Activated gamma-delta T cell treated with Interleukin-2 at 50 U/mL for 16 hours (primary cell): Measurements from ENCODE around the gene PRR9.

ENCODE experiments used
- DNase-seq: peaks from one replicate; pipeline ENCODE4 v3.0.0-alpha.2; 2020

The PRR9 gene

DNA sequence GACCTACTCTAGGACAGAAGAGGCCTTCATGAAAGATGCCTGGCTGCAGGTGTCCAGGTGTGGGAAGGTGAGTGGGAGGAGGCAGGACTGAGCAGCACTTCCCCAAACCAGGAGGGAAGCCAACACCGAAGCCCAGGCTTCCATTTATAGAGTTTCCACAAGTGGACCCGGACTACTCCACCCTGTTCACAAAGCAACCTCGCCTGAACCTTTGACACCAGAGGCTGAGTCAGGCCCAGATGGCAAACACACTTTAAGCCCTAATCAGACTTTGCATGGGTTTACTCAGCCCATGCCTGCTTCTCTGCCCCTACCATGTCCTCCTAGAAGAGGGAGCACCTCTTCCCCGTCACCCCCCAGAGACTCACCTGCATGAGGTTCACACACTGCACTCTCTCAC is 14.0 kb downstream of the PRR9 start:
- no peak for DNase-seq

DNA sequence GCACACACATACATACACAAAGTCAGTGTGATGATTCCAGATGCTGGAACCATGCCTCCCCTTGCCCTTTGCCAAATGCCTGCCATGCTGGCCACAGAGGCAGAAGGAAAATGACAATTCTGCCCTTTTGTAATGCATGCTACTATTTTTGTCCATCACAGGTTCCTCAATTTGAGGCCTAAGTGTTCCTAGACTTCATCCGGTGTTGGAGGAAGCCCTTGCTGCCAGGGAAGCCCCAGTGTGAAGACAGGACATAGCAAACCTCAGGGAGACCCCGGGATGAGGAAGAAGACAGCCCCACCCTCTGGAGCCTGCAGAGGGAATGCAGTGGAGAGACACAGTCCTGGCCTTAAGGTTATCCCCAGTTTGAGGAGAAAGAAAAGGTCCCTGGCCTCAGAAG is 14.4 kb downstream of the PRR9 start:
- no peak for DNase-seq

DNA sequence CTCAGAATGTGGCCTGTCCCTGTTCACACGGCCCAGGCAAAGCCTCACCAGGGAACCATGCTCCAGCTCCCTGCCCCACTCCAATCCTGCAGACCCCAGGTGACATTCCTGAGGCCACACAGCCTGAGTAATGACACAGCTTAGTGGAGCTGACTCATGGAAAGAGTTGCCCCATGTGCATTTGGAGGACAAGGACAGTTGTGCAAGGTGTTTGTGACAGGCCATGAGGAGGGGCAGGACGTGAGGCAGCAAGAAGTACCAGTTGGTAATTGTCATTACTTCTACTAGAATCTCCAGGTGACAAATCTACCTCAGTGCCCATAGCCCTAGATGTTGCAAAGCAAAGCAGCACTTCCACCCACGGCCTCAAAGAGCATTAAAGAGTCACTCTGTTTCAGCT is 15.2 kb downstream of the PRR9 start:
- no peak for DNase-seq

DNA sequence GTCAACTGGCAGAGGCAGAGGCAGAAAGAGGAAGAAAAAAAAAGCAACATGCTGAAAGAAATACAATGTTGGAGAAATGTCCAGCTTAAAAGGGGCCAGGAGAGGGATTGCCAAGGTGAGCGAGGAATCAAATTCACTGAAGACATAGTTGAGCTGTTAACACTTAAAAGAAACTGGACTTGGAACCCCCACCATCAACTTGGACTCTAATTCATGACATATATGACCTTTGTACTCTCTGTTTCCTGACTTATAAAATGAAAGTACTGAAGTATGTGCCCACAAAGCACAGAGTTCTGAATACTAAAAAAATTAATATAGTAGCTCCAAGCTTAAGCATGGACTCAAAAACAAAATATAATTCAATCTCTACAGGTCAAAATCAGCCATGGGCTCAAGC is 16.1 kb downstream of the PRR9 start:
- DNase-seq = no peak

- no peak for DNase-seq
Measured at GRCh38 chr1:153238527-153238926, 21.1 kb downstream of the PRR9 start.

DNA sequence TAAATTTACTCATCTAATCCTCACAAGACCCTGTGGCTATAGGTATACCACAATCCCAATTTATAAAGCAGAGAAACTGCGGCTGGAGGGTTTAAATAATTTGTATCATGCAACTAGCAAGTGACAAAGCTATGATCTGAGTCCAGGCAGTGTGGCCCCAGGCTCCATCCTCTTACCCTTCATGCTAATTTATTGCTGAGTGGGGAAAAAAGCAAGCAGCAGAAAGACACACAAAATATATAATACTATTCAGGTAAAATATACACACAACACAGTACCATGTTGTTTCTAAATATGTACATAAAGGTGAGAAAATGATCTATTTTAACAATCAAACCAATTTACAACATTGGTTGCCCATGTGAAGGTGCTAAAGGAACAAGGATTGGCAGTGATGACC is 24.8 kb downstream of the PRR9 start:
- DNase-seq = no peak

GRCh38 chr1:153245466-153245865 is 28.1 kb downstream of the PRR9 start:
- no peak for DNase-seq

- no peak for DNase-seq
Measured at GRCh38 chr1:153246018-153246417, 28.6 kb downstream of the PRR9 start.

GRCh38 chr1:153246825-153247224 is 29.4 kb downstream of the PRR9 start:
- DNase-seq = no peak

DNA sequence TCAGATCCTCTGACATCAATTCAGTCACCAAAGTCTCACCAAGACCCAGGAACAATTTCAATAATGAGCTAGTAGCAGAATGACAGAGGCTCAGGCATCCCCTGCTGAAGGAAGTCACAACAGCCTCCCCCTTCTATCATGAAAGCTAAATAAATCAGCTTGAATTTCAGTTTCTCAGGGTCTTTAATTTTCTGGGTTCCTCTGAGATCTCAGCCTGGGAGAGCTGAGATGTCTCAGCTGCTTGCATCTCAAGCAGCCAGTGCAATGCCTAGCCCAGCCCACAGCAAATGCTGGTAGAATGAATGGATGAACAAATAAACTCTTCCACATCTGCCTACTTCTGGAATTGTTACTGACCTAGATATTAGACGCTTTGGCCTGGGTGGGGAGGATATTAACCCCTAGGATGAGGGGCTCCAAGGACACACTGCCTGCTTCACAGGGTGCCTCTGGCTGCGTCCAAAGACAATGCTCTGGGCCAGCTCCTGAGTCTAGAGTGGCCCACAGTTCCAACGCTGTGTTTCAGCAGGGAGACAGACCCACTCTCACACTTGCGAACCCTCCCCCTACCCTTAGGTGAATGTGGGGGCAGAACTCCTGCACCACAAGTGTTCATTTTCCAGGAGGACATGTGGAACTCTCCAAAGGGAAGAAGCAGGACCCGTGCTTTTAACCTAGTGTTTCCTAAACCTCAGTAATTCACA is 30.9 kb downstream of the PRR9 start:
- no peak for DNase-seq

DNA sequence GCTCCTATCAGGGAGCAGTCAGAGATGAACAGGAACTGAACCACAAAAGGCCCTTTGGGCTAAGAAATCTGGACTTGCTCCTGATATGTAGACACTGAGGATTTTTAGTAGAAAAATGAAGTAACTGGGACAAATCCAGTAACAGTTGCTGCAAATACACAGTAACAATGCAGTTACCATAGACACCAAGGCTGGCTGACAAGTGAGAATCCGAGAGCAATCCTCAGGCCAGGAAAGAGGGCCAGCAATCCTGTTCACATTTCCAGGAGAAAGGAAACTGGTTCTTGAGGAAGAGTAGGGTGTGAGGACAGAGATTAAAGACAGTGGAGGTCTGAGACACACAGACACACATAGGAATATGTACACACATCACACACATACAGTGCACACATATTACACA is 32.8 kb downstream of the PRR9 start:
- DNase-seq = no peak

DNA sequence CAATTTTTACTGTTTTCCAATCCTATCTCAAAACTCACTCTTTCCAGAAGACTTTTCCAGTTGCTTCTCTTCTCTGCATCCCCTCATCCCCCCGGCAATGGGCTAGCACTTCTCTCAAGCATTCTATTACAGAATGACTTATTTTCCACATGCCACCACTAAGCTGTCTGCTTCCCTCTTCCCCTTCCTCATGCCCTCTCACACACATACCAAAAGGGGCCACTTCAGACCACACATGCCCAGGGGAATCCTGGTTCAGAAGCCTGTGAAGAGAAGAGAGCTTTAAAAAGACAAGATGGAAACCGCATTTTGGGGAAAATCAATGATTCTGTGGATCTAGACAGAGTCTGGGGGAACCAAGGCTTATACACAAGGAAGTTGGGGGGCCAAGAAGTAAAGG is 33.7 kb downstream of the PRR9 start:
- DNase-seq = no peak

- no peak for DNase-seq
Measured at GRCh38 chr1:153251562-153251961, 34.2 kb downstream of the PRR9 start.

- DNase-seq = no peak
Measured at GRCh38 chr1:153251988-153252387, 34.6 kb downstream of the PRR9 start.

DNA sequence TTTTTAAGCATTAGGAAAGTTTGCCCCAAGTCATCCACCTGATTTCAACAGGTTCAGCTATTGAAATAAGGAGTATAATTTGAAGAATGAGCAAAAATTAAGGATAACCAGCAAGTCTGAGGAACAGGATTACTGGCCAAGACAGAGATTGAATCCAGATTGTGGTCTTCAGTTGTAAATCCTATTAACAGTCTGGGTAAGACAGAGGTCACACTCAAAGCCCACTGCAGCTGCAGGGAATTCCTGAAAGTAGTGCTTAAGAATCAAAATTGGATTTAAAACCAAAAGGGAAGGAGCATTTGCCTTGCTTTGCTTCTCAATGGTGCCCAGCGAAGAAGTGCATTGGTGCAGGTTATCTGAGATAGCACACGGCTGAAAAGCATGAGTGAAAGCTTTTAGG is 35.7 kb downstream of the PRR9 start:
- no peak for DNase-seq

DNA sequence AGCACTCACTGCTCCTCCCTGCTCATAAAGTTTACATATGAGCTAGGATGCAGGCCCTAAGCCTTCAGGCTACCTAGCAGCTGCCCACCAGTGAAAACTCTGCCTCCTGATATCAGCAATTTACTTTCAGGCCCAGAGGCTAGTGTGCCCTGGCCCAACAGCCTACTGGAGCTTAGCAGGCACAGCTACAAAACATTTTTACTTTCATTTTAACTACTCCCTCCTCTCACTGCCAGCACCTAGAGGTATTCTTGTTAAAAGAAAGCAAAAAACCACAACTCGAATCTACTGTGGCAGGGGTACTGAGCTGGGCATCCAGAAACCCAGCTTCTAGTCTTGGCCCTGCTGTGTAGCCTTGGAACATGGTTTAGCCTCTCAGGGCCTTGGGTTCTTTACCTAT is 36.3 kb downstream of the PRR9 start:
- DNase-seq = no peak

DNA sequence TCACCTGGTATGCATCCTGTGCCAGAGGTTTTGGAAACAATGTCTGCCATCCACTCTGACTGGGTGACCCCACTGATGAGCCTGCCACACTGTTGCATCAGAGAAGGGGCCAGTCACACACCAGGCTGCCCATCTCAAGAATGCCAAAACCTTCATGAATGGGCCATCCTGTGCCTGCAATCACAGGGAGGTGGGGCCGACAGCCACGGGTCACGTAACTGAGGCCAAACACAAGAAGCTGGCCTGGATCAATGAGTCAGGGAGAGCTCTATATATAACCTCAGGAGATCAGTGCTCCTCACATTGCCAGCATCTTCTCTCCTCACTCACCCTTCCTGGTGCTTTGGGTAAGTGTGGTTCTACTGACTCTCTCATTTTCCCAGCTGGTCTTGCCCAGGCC is 42.0 kb downstream of the PRR9 start, which contains the start of gene LORICRIN:
TSS of gene LORICRIN (plus strand) at position 301 of the 400 bp plus-strand sequence. CDS start 1,263 bp downstream, outside the sequence.
- no peak for DNase-seq

DNA sequence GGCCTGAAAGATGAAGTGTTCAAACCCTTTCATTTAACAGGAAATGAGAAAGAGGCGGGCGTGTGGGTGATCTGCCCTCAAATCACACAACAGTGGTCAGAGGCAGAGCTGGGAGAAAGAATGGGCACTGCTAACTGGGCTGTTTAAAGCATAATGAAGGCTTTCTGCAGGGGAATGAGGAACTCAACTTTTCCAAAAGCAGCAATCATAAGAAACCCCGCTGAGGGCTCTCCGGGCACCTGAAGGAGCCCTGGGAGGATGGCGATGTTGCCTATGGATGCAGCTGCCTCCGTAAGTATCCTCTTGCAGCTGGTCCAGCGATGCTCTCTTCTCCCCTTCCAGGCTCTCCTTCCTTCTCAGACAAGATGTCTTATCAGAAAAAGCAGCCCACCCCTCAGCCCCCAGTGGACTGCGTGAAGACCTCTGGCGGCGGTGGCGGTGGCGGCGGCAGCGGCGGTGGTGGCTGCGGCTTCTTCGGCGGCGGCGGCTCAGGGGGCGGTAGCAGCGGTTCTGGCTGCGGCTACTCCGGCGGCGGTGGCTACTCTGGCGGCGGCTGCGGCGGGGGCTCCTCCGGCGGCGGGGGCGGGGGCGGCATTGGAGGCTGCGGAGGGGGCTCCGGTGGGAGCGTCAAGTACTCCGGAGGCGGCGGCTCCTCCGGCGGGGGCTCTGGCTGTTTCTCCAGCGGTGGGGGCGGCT is 43.3 kb downstream of the PRR9 start:
- DNase-seq = no peak

DNA sequence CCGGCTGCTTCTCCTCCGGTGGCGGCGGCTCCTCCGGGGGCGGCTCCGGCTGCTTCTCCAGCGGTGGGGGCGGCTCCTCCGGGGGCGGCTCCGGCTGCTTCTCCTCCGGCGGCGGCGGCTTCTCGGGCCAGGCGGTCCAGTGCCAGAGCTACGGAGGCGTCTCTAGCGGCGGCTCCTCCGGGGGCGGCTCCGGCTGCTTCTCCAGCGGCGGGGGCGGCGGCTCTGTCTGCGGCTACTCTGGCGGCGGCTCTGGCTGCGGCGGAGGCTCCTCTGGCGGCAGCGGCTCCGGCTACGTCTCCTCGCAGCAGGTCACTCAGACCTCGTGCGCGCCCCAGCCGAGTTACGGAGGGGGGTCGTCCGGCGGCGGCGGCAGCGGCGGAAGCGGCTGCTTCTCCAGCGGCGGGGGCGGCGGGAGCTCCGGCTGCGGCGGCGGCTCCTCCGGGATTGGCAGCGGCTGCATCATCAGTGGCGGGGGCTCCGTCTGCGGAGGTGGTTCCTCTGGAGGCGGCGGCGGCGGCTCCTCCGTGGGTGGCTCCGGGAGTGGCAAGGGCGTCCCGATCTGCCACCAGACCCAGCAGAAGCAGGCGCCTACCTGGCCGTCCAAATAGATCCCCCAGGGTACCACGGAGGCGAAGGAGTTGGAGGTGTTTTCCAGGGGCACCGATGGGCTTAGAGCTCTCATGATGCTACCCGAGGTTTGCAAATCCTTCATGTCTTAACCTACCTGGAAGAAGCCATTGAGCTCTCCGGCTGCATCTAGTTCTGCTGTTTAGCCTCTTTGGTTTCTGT is 44.1 kb downstream of the PRR9 start:
- DNase-seq = peak; percentile 14

GRCh38 chr1:153262070-153262366 is 44.6 kb downstream of the PRR9 start:
- no peak for DNase-seq

- no peak for DNase-seq
Measured at GRCh38 chr1:153262462-153263157, 45.2 kb downstream of the PRR9 start.

DNA sequence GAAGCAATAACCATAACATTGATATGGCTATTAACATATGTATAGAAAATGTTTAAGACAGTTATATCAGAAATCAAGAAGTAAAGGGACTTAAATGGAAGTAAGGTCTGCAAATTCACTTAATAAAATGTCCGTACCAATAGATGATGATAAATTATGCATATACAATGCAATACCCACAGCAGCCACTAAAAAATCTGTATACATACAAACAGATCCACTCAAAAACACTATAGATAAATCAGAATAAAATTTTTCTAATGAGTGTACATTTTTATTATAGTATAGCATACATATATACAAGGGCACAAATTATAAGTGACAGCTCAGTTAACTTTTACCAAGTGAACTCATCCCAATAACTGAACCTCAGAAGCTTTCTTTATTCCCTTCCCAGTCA is 48.1 kb downstream of the PRR9 start:
- DNase-seq = no peak
